Coronary artery (tissue), 2 donors: ENCODE measurements around the gene BPTF.
"Not testable (repeated sequence)": the region's sequence is repeated elsewhere in the genome, so short reads cannot be mapped to it uniquely, and the experiment has no call there.

Source experiments
- DNase-seq: peaks from one replicate; pipeline ENCODE4 v3.0.0-alpha.2; 2017; ENCODE audit warnings: low spot score
- H3K27ac ChIP-seq, 2 donors: fragments of 200-600 bp; sonication (generic); one replicate each; pipeline ENCODE4 v1.5.1; 2016 to 2019
- H3K4me3 ChIP-seq: fragments of 200-600 bp; sonication (generic); 2 replicates; pipeline ENCODE4 v1.5.1; 2016; ENCODE audit warnings: mild to moderate bottlenecking, moderate library complexity
- CTCF ChIP-seq: fragments of 200-600 bp; sonication (generic); IDR thresholded peaks from one replicate; pipeline ENCODE4 v1.5.1; 2019; ENCODE audit warnings: antibody characterized with exemption

BPTF gene

GRCh38 chr17:67994817-67995569 is 169.7 kb downstream of the BPTF start:
- Histone ChIP-seq H3K27ac (peak overlapping the region in 1 of 2 donors; percentile 70), H3K4me3 (peak overlapping the region; percentile 81)
- no peak for DNase-seq
- TF ChIP-seq CTCF = no peak

GRCh38 chr17:67995570-67996263 is 170.4 kb downstream of the BPTF start:
- peak overlapping the region; percentile 3 to 70 for H3K27ac ChIP-seq
- no peak for DNase-seq

GRCh38 chr17:67996301-67997171 is 171.2 kb downstream of the BPTF start, which contains the start of gene C17orf58:
C17orf58 (minus strand) TSS chr17:67996469; CDS start chr17:67996198, 271 bp downstream.
- peak within 1 kb of the TSS; percentile 81 for H3K4me3 ChIP-seq
- DNase-seq = not testable (repeated sequence)
- peak within 1 kb of the TSS; percentile 3 to 70 for H3K27ac ChIP-seq

More at GRCh38 chr17:67995570-67996263, 170.4 kb downstream of the BPTF start:
- peak overlapping the region; percentile 81 for H3K4me3 ChIP-seq
- TF ChIP-seq CTCF = no peak

GRCh38 chr17:67998466-67998865 is 173.2 kb downstream of the BPTF start:
- Histone ChIP-seq H3K4me3 (no peak overlapping the region), H3K27ac (no peak overlapping the region)
- TF ChIP-seq CTCF = no peak

GRCh38 chr17:67999291-67999911 is 174.1 kb downstream of the BPTF start:
- Histone ChIP-seq H3K27ac (no peak overlapping the region), H3K4me3 (no peak overlapping the region)
- no peak for TF ChIP-seq CTCF
- no peak for DNase-seq

More at GRCh38 chr17:67998466-67998865, 173.2 kb downstream of the BPTF start:
- DNase-seq = no peak

GRCh38 chr17:68004201-68004600 is 178.9 kb downstream of the BPTF start:
- no peak overlapping the region for H3K4me3 ChIP-seq
- DNase-seq = no peak

More at GRCh38 chr17:68004201-68004600, 178.9 kb downstream of the BPTF start:
- TF ChIP-seq CTCF = no peak
- no peak overlapping the region for H3K27ac ChIP-seq
